ENCODE data around the gene GLS.

GRCh38 chr2:190974629-190975361, 94.2 kb downstream of the GLS start:
- TF ChIP-seq CTCF (IDR thresholded peaks at IDR 0.05) (no peak), POLR2A (IDR thresholded peaks at IDR 0.05) (no peak)

Measured in vagina (tissue), 2 donors.